WERI-Rb-1 (cell line): Measurements from ENCODE around the gene MDM2.

Experiments used
- DNase-seq: peaks from one replicate; pipeline ENCODE4 v3.0.0-alpha.2; 2020
- H3K27ac ChIP-seq: fragments of 250-450 bp; sonication (Bioruptor Pico); 2 replicates; pipeline ENCODE4 v1.5.1; 2020; ENCODE audit warnings: mild to moderate bottlenecking, moderate library complexity
- H3K27me3 ChIP-seq: fragments of 250-450 bp; sonication (Bioruptor Pico); 2 replicates; pipeline ENCODE4 v1.5.1; 2021; ENCODE audit warnings: mild to moderate bottlenecking, low read depth, moderate library complexity; ENCODE audit not compliant: insufficient read depth, severe bottlenecking
- H3K36me3 ChIP-seq: fragments of 250-450 bp; sonication (Bioruptor Pico); 2 replicates; pipeline ENCODE4 v1.5.1; 2020; ENCODE audit warnings: mild to moderate bottlenecking, moderate library complexity
- H3K4me3 ChIP-seq: 2 replicates; pipeline ENCODE4 v1.5.1; 2011; ENCODE audit warnings: low read depth, mild to moderate bottlenecking, control low read depth, low read length
- H3K9me3 ChIP-seq: fragments of 250-450 bp; sonication (Bioruptor Pico); 2 replicates; pipeline ENCODE4 v1.5.1; 2021; ENCODE audit warnings: mild to moderate bottlenecking, moderate library complexity; ENCODE audit not compliant: severe bottlenecking
- TF ChIP-seq, protein P1 (sequence below): IDR thresholded peaks from 2 replicates; pipeline ENCODE4 v1.5.1; 2011; ENCODE audit warnings: low read depth, mild to moderate bottlenecking, control low read depth, inconsistent platforms, low read length

MDM2 gene

DNA sequence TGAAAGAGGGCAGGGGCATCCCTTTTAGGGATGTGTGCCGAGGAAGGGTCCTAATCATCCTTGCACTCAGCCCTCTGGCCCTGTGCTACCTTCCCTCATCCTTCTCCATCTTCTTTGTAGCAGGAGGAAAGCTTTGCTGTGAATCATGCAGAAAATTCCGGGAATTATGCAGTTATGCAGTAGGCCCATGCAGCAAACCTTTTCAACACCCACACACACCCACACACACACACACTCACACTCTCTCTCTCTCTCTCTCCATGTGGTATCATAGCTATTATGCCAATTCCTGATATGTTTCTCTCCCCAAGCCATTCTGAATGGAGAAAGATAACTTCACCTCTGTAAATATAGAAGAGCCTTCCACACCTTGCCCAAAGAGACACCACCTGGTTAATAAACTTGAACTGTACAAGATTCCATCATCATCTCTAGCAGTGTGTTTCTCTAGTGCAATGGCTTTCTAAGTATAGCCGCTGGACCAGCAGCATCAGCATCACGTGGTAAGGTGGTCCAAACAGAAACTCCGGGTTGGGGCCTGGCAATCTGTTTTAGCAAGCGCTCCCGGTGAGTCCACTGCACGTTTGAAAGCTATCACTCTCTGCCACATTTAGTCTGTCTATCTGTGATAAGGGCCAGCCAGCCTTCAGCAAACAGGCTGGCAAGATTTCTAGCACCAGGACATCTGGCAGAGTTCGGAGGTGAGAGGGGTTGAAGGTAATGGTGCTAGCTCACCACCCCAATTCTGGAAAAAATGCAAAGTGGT lies 57.6 kb downstream of the MDM2 start:
- Histone ChIP-seq H3K4me3 (no peak overlapping the region), H3K27me3 (no peaks in the 10 kb centered on the region), H3K9me3 (no peaks in the 10 kb centered on the region), H3K27ac (no peak overlapping the region), H3K36me3 (no peaks in the 10 kb centered on the region)
- no peak for DNase-seq
- TF ChIP-seq, protein P1, sequence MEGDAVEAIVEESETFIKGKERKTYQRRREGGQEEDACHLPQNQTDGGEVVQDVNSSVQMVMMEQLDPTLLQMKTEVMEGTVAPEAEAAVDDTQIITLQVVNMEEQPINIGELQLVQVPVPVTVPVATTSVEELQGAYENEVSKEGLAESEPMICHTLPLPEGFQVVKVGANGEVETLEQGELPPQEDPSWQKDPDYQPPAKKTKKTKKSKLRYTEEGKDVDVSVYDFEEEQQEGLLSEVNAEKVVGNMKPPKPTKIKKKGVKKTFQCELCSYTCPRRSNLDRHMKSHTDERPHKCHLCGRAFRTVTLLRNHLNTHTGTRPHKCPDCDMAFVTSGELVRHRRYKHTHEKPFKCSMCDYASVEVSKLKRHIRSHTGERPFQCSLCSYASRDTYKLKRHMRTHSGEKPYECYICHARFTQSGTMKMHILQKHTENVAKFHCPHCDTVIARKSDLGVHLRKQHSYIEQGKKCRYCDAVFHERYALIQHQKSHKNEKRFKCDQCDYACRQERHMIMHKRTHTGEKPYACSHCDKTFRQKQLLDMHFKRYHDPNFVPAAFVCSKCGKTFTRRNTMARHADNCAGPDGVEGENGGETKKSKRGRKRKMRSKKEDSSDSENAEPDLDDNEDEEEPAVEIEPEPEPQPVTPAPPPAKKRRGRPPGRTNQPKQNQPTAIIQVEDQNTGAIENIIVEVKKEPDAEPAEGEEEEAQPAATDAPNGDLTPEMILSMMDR, result no peak

DNA sequence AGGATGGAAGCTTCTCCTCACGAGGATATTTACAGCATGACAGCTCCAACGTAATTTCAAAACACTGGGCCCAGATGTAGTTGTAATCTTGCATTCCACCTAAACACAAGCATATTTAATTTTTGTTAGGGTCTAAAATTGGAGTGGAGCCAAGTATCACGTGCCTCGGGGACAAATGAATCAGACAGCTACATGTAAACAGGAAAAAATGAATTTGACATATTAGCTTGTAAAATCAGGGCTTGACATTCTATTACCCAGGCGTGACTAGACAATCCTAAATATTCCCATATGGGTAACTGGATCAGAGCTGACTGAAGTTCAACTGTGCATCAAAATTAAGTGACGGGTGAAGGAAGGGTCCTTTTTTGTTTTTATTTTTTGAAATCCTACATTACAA lies 59.0 kb downstream of the MDM2 start:
- TF ChIP-seq, protein P1, result no peak
- no peak for DNase-seq
- Histone ChIP-seq H3K4me3 (no peak overlapping the region), H3K9me3 (no peaks in the 10 kb centered on the region), H3K27ac (no peak overlapping the region), H3K27me3 (no peaks in the 10 kb centered on the region), H3K36me3 (no peaks in the 10 kb centered on the region)

DNA sequence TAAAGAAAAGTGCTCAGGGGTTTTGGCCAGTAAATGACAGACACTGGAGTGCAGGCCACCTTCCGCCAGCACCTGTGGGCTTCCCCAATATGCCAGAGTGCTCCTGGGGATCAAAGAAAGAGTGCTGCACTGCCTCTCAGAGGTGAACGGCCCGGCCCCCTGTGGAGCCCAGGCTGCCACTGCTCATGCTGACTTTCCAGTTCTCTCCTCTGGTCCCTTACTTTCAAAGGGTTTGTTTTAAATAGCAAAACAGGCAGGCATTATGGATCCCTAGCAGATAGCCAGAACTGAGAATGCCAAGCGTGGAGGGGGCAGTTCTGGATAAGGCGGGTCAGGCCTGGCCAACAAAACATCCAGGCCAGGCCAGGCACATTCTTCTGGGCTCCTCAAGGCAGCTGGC lies 59.6 kb downstream of the MDM2 start:
- Histone ChIP-seq H3K9me3 (no peaks in the 10 kb centered on the region), H3K4me3 (no peak overlapping the region), H3K36me3 (no peaks in the 10 kb centered on the region), H3K27ac (no peak overlapping the region), H3K27me3 (no peaks in the 10 kb centered on the region)
- TF ChIP-seq, protein P1, result no peak
- no peak for DNase-seq

DNA sequence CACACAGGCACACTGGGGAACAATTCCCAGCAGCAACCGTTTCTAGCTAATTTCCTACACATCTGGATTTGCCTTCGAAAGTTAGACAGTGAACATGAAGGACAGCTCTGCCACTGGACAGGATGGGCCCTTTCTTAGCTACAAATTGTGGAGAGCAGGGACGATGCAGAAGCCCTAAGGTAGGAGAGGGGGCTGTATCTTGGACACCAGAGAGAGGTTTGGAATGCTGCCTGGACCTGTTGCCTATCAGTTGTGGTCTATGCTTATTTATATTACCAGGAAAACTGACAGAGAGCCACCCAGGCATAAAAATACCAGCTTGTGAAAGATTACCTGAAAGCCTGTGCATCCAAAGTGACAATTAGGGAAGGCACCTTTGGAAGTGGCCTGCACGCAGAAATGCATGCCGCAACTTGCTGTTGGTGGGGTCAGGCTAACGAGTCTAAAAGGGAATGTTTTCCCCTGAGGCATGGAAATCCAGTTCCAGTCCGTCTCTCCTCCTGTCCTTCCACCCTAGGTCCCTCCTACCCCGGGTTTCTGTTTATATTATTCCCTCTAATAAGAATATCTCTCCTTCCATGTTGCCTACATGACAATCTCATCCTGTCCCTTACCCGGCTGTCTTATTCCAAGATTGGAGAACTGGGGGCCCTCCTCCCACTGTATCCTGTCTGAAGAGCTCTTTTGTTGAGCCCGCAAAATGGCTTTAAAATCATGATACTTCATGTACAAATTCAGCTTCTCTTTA lies 60.2 kb downstream of the MDM2 start:
- TF ChIP-seq, protein P1, result no peak
- Histone ChIP-seq H3K36me3 (no peaks in the 10 kb centered on the region), H3K27me3 (no peaks in the 10 kb centered on the region), H3K27ac (no peak overlapping the region), H3K4me3 (no peak overlapping the region), H3K9me3 (no peaks in the 10 kb centered on the region)
- no peak for DNase-seq

DNA sequence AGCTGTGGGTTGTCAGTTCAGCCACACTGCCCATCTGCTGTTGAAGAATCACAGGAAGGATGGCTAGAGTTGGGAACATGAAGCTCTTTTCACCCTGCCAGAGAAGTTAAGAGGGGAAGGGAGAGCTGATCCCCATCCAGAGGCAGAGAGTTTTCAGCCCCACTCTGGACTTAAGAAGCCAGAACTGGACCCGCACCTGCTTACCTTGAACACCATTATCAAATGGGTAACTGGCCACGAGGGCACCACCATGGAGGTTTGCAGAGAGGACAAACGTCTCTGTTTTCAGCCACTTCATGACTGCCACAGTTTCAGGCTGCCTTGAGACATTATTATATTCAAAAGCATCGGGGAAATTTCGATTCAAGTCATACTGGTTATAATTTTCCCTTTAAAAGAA lies 62.0 kb downstream of the MDM2 start:
- DNase-seq, result no peak
- no peaks in the 10 kb centered on the region for H3K36me3 ChIP-seq
- no peak overlapping the region for H3K4me3 ChIP-seq
- TF ChIP-seq, protein P1, result no peak
- H3K27ac ChIP-seq, result no peak overlapping the region
- no peaks in the 10 kb centered on the region for H3K9me3 ChIP-seq
- H3K27me3 ChIP-seq, result no peaks in the 10 kb centered on the region
